Thyroid gland (tissue), 4 donors: ENCODE results near the gene IGFBP2. TPM values are rescaled to one million over a fixed set of nuclear protein-coding genes. Genes with fewer than 3 reads are reported as not detected.

ENCODE experiments used
- DNase-seq, 2 donors: peaks; one replicate each; pipeline ENCODE4 v3.0.0-alpha.2; 2019
- H3K27ac ChIP-seq, 3 donors: fragments of 200-600 bp; sonication (generic); 1 replicate in 2 of 3; 2 replicates in 1 of 3; pipeline ENCODE4 v1.5.1; 2016 to 2019; ENCODE audit warnings: mild to moderate bottlenecking in 1 of 3, moderate library complexity in 1 of 3
- H3K27me3 ChIP-seq: fragments of 200-600 bp; sonication (generic); one replicate; pipeline ENCODE4 v1.5.1; 2019
- H3K36me3 ChIP-seq, 2 donors: fragments of 200-600 bp; sonication (generic); one replicate each; pipeline ENCODE4 v1.5.1; 2016 to 2019
- H3K4me1 ChIP-seq, 2 donors: fragments of 200-600 bp; sonication (generic); one replicate each; pipeline ENCODE4 v1.5.1; 2017 to 2019
- H3K4me3 ChIP-seq, 3 donors: fragments of 200-600 bp; sonication (generic); replicated peaks in 1 of 3; 1 replicate in 2 of 3; 2 replicates in 1 of 3; pipeline ENCODE4 v1.5.1; 2016; ENCODE audit warnings: mild to moderate bottlenecking in 1 of 3
- H3K9me3 ChIP-seq: fragments of 200-600 bp; sonication (generic); one replicate; pipeline ENCODE4 v1.5.1; 2017
- POLR2A ChIP-seq, 2 donors: fragments of 450-650 bp; IDR thresholded peaks; one replicate each; pipeline ENCODE4 v1.6.1; 2017; ENCODE audit warnings: antibody characterized with exemption in 2 of 2, mild to moderate bottlenecking in 2 of 2, moderate library complexity in 1 of 2
- WGBS, 2 donors: methylation state at CpG; one replicate each; pipeline ENCODE4 v1.1.5; 2017; 5-methylcytosine and 5-hydroxymethylcytosine counted together
- intact Hi-C: fragments of 100-400 bp; cut with DNase I; formaldehyde crosslinking; loops from one replicate; pipeline ENCODE4 v1.15.1; 2023
- total RNA-seq, 4 donors: library from RNA; depleted of rRNA; stranded (reverse); fragments of >200 nt; gene quantifications; one replicate each; pipeline ENCODE4 v1.2.3, GENCODE V29; 2016
- TF ChIP-seq, protein P1 (sequence below), 6 experiments: fragments of 200-600 bp in 3 of 6; fragments of 450-650 bp in 3 of 6; sonication (generic) in 3 of 6; IDR thresholded peaks; one replicate each; pipeline ENCODE4 v1.5.1; 2016 to 2019; ENCODE audit warnings: antibody characterized with exemption in 6 of 6, mild to moderate bottlenecking in 2 of 6, inconsistent platforms in 1 of 6, moderate library complexity in 1 of 6

The IGFBP2 gene
- total RNA-seq, 4 donors from 2014 or later, result 26.5 to 45.0 (median 40.0) TPM

DNA sequence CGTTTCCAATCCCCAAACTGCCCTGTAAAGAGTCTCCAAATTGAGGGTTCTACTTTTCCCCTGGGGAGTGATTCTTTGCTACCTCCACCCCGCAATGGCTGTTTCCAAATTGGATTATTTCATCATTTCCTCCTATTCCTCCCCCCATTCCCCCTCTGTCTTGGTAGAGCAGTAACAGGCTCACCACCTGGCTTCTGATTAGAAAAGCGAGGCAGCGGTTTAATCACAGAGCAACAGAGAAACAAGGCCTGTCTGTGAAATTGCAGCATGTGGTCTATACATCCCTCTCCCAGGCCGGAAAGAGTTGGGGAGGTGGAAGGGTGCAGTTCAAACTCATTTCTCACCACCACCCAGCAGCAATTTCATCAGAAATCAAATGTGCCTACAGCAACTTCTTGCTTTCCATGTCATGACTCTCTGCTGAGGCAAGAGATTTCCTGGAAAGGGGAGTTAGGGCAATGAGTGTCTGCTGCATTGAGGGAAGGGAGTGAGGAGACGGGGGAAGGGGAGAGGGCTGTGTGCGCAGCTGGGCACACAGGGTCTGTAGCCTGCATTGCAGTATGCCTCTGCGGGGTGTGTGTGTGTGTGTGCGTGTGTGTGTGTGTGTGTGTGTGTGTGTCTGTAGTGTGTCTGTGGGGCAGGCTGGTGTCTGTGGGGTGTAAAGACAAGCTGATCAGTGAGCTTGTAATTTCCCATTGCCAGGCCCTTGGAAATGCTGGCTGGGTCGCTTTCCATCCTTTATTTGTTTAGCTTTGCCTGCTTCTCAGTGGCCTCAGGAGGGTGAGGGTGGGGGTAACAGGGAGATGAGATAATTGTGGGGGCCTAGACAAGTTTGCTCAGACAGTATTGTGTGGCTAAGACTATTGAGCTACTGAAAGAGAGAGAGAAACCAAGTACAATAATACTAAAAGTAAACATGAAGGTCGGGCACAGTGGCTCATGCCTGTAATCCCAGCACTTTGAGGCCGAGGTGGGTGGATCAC, 13.5 kb upstream of the IGFBP2 start:
- Histone ChIP-seq H3K4me1 (no peaks in the 10 kb centered on the region), H3K27ac (no peak overlapping the region), H3K36me3 (no peaks in the 10 kb centered on the region), H3K27me3 (no peaks in the 10 kb centered on the region), H3K9me3 (no peaks in the 10 kb centered on the region), H3K4me3 (no peak overlapping the region)
- TF ChIP-seq, protein P1, sequence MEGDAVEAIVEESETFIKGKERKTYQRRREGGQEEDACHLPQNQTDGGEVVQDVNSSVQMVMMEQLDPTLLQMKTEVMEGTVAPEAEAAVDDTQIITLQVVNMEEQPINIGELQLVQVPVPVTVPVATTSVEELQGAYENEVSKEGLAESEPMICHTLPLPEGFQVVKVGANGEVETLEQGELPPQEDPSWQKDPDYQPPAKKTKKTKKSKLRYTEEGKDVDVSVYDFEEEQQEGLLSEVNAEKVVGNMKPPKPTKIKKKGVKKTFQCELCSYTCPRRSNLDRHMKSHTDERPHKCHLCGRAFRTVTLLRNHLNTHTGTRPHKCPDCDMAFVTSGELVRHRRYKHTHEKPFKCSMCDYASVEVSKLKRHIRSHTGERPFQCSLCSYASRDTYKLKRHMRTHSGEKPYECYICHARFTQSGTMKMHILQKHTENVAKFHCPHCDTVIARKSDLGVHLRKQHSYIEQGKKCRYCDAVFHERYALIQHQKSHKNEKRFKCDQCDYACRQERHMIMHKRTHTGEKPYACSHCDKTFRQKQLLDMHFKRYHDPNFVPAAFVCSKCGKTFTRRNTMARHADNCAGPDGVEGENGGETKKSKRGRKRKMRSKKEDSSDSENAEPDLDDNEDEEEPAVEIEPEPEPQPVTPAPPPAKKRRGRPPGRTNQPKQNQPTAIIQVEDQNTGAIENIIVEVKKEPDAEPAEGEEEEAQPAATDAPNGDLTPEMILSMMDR (IDR thresholded peaks at IDR 0.05), result no peak
- no peak for TF ChIP-seq POLR2A (IDR thresholded peaks at IDR 0.05)
- intact Hi-C loops, result no loop called here
- WGBS, 2 donors, result 70 to 77% methylated on average over 12 of the region's 12 CpGs
- no peak for DNase-seq

DNA sequence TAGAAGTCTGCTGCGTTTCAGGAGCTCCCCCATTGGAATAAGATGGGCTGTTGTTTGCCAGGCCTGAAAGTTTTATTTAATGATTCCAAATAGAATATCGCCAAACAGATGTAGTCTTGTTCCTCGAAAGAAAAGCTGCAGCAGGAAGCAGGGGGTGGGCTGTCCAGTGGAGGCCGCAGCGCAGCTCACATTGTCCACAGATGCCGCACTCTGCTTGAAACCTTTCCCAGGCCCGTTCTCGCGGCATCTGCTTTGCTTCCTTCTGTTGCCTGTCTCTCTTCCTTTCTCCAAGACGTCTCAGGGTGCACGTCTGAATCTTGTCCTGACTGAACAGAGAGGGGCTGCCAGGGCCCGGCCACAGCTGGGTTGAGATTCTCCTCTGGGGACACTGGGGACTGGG, 12.4 kb upstream of the IGFBP2 start:
- no peak overlapping the region for H3K4me3 ChIP-seq
- H3K9me3 ChIP-seq, result no peaks in the 10 kb centered on the region
- no peaks in the 10 kb centered on the region for H3K4me1 ChIP-seq
- WGBS, 2 donors, result 72 to 76% methylated on average over 12 of the region's 12 CpGs
- no peak overlapping the region for H3K27ac ChIP-seq
- no peaks in the 10 kb centered on the region for H3K36me3 ChIP-seq
- intact Hi-C loops, result no loop called here
- TF ChIP-seq, protein P1 (IDR thresholded peaks at IDR 0.05), result no peak
- TF ChIP-seq POLR2A (IDR thresholded peaks at IDR 0.05), result no peak
- H3K27me3 ChIP-seq, result no peaks in the 10 kb centered on the region
- DNase-seq, result no peak

DNA sequence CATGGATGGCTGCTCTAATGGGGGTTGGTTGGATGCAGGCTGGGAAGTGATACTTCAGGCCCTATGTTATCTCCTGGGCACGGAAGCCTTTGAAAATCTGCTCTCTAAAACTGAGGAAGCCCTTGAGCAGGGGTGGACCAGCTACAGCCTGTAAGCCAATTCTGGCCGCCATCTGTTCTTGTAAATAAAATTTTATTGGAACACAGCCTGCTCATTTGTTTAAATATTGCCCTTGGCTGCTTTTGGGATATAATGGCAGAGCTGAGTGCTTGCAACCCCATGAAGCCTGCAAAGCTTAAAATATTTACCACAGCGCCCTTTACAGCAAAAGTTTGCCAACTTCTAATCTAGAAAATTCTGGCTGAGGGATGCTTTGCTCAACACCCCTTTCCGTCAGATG, 11.9 kb upstream of the IGFBP2 start:
- H3K27me3 ChIP-seq, result no peaks in the 10 kb centered on the region
- DNase-seq, result no peak
- H3K9me3 ChIP-seq, result no peaks in the 10 kb centered on the region
- no peak overlapping the region for H3K27ac ChIP-seq
- H3K4me3 ChIP-seq, result no peak overlapping the region
- 90 to 93% methylated on average over 4 of the region's 4 CpGs for WGBS, 2 donors
- intact Hi-C loops, result no loop called here
- H3K4me1 ChIP-seq, result no peaks in the 10 kb centered on the region
- no peaks in the 10 kb centered on the region for H3K36me3 ChIP-seq
- TF ChIP-seq POLR2A (IDR thresholded peaks at IDR 0.05), result no peak
- TF ChIP-seq, protein P1 (IDR thresholded peaks at IDR 0.05), result no peak

DNA sequence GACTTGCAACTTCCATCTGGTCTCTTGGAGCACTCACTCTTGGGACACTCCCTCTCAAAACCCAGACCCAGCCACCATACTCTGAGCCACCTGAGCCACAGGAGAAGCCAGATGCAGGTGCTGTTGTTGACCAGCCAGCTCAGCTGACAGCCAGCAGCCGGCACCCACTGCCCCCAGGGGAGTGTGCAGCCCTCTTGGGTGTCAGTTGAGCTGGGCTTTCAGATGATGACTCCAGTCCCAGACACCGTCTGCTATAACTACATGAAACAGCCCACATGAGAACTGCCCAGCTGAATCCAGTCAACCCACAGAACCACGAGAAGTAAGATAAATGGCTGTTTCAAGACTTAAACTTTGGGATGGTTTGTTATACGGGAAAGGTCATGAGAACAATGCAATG, 10.7 kb upstream of the IGFBP2 start:
- Histone ChIP-seq H3K36me3 (no peaks in the 10 kb centered on the region), H3K27ac (no peak overlapping the region), H3K9me3 (no peaks in the 10 kb centered on the region), H3K4me1 (no peaks in the 10 kb centered on the region), H3K4me3 (no peak overlapping the region), H3K27me3 (no peaks in the 10 kb centered on the region)
- intact Hi-C loops, result no loop called here
- DNase-seq, result no peak
- TF ChIP-seq POLR2A (IDR thresholded peaks at IDR 0.05), result no peak
- TF ChIP-seq, protein P1 (IDR thresholded peaks at IDR 0.05), result no peak
- WGBS, 2 donors, result 57 to 87% methylated on average over 4 of the region's 4 CpGs

DNA sequence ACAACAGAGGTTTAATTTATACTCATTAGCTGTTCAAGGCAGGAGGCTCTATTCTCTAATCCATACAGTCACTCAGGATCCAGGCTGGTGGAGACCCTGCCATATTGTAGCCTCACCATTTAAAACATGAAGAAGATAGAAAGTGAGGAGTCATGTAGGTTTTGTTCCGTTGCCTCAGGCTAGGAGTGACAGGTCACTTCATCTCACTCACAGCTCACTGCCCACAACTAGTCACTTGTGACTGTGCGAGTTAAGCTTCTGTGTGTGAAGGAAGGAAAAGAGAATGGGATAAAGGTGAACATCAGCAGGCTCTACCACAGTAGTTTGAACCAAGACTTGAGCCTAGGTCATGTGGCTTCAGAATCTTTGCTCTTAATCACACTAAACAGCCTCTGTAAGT, 9.0 kb upstream of the IGFBP2 start:
- 61 to 75% methylated on average over 2 of the region's 2 CpGs for WGBS, 2 donors

More for the DNA sequence above, 9.0 kb upstream of the IGFBP2 start:
- intact Hi-C loops, result no loop called here
- Histone ChIP-seq H3K27me3 (no peaks in the 10 kb centered on the region), H3K4me3 (no peak overlapping the region), H3K4me1 (no peaks in the 10 kb centered on the region), H3K36me3 (no peaks in the 10 kb centered on the region), H3K9me3 (no peaks in the 10 kb centered on the region), H3K27ac (no peak overlapping the region)
- TF ChIP-seq, protein P1 (IDR thresholded peaks at IDR 0.05), result no peak
- TF ChIP-seq POLR2A (IDR thresholded peaks at IDR 0.05), result no peak
- DNase-seq, result no peak
